K562 (cell line): ENCODE measurements around the gene UGT1A5. TPM values are rescaled to one million over a fixed set of nuclear protein-coding genes. Genes with fewer than 3 reads are reported as not detected.

Experiments
- ATAC-seq: fragments of 200-7000 bp; cut with Tn5 transposase; 3 replicates; pipeline ENCODE4 v1.9.1; 2020; ENCODE audit warnings: moderate library complexity
- BruUV-seq: library from RNA; stranded (reverse); fragments of 400-500 nt; replicated peaks from 2 replicates; lab custom pipeline; 2021; lab: Mats Ljungman, UMichigan
- CTCF ChIA-PET: fragments of 300-600 bp; formaldehyde crosslinking; extraction: SDS; loops from one replicate; lab custom pipeline; 2021; ENCODE audit warnings: low intra/inter-chr PET ratio; lab: Yijun Ruan, JAX
- POLR2A ChIA-PET: fragments of 300-600, 350-650 bp; sonication (Branson Sonifier 250); formaldehyde crosslinking; extraction: SDS; loops from one replicate; lab custom pipeline; 2021; ENCODE audit warnings: antibody characterized with exemption, inconsistent platforms; lab: Yijun Ruan, JAX
- DNase-seq, 4 experiments: peaks; one replicate each; pipeline versions ENCODE4 v3.0.0 to v3.0.0-alpha.2; 2011 to 2018; ENCODE audit warnings: low spot score in 3 of 4, mixed read lengths in 3 of 4; ENCODE audit errors: extremely low read depth in 1 of 4
- FAIRE-seq: peaks from 2 replicates; lab custom pipeline; 2011; peaks lifted over from hg19 to GRCh38; lab: Jason Lieb, UNC
- H2AFZ ChIP-seq: 2 replicates; pipeline ENCODE4 v1.6.0; 2011; ENCODE audit warnings: low read depth, low read length, control low read depth, inconsistent platforms
- H3K27ac ChIP-seq: fragments of 200-600 bp; 3 replicates; pipeline ENCODE4 v1.8.0; 2011; ENCODE audit warnings: low read depth, mild to moderate bottlenecking, control low read depth, inconsistent platforms, low read length, moderate library complexity, mixed read lengths; ENCODE audit errors: extremely low read depth
- H3K27me3 ChIP-seq, 2 experiments: fragments of 300-600 bp in 1 of 2; 2 replicates in 1 of 2; 3 replicates in 1 of 2; pipeline versions ENCODE4 v1.6.0 to v1.8.0; 2011; ENCODE audit warnings: inconsistent platforms in 2 of 2, low read length in 2 of 2, mild to moderate bottlenecking in 1 of 2, mixed read lengths in 1 of 2, moderate library complexity in 1 of 2; ENCODE audit not compliant: control insufficient read depth in 2 of 2, insufficient read depth in 2 of 2
- H3K36me3 ChIP-seq: fragments of 300-600 bp; 3 replicates; pipeline ENCODE4 v1.8.0; 2011; ENCODE audit warnings: mild to moderate bottlenecking, low read length, inconsistent platforms; ENCODE audit not compliant: control insufficient read depth, insufficient read depth
- H3K4me1 ChIP-seq, 2 experiments: fragments of 200-600 bp in 1 of 2; replicated peaks in 1 of 2; 2 replicates in 1 of 2; 3 replicates in 1 of 2; pipeline versions ENCODE4 v1.5.1 to v1.8.0; 2011; ENCODE audit warnings: inconsistent platforms in 2 of 2, low read length in 2 of 2, mild to moderate bottlenecking in 1 of 2, mixed read lengths in 1 of 2, moderate library complexity in 1 of 2; ENCODE audit not compliant: control insufficient read depth in 2 of 2, insufficient read depth in 2 of 2
- H3K4me2 ChIP-seq: 2 replicates; pipeline ENCODE4 v1.6.1; 2011; ENCODE audit warnings: low read length, control low read depth, inconsistent platforms, mixed read lengths; ENCODE audit not compliant: insufficient read depth
- H3K4me3 ChIP-seq: fragments of 200-600 bp; sonication (generic), shearing (Covaris generic); 2 replicates; pipeline ENCODE4 v1.5.1; 2016; ENCODE audit warnings: control low read depth, inconsistent platforms
- H3K79me2 ChIP-seq: fragments of 200-600 bp; 3 replicates; pipeline ENCODE4 v1.8.0; 2011; ENCODE audit warnings: low read length, inconsistent platforms; ENCODE audit not compliant: control insufficient read depth, insufficient read depth
- H3K9ac ChIP-seq, 2 experiments: 2 replicates each; pipeline versions ENCODE4 v1.6.0 to v1.6.1; 2011; ENCODE audit warnings: low read depth in 2 of 2, low read length in 2 of 2, control low read depth in 1 of 2, inconsistent platforms in 1 of 2, mild to moderate bottlenecking in 1 of 2, mixed read lengths in 1 of 2; ENCODE audit not compliant: insufficient read depth in 1 of 2
- H3K9me1 ChIP-seq: one replicate; pipeline ENCODE4 v1.6.0; 2011; ENCODE audit warnings: inconsistent platforms, mild to moderate bottlenecking, low read length, moderate library complexity; ENCODE audit not compliant: control insufficient read depth, insufficient read depth
- H3K9me3 ChIP-seq: replicated peaks from 2 replicates; pipeline ENCODE4 v1.5.1; 2011; ENCODE audit warnings: low read depth, low read length, inconsistent platforms; ENCODE audit not compliant: control insufficient read depth, insufficient read depth
- H4K20me1 ChIP-seq: replicated peaks from 2 replicates; pipeline ENCODE4 v1.6.1; 2011; ENCODE audit warnings: low read length, inconsistent platforms, mixed read lengths; ENCODE audit not compliant: control insufficient read depth, insufficient read depth
- CHD2 ChIP-seq: IDR thresholded peaks from 2 replicates; pipeline ENCODE4 v1.6.1; 2011; ENCODE audit warnings: low read depth, low read length
- DMBX1 ChIP-seq: fragments of 250-450 bp; sonication (Bioruptor Pico); IDR thresholded peaks from 2 replicates; pipeline ENCODE4 v1.8.0; 2022; ENCODE audit warnings: inconsistent platforms, mild to moderate bottlenecking, moderate library complexity, borderline replicate concordance
- ELF4 ChIP-seq: fragments of 450-650 bp; formaldehyde crosslinking; IDR thresholded peaks from 2 replicates; pipeline ENCODE4 v1.4.0; 2022; ENCODE audit warnings: missing genetic modification characterization
- HDAC6 ChIP-seq: IDR thresholded peaks from 2 replicates; pipeline ENCODE4 v1.6.1; 2012; ENCODE audit warnings: low read depth, mild to moderate bottlenecking, control low read depth, inconsistent platforms, low read length, moderate library complexity
- HDGF ChIP-seq: fragments of 450-650 bp; IDR thresholded peaks from 2 replicates; pipeline ENCODE4 v1.6.1; 2016
- HNRNPUL1 ChIP-seq: fragments of 200-400 bp; formaldehyde crosslinking; IDR thresholded peaks from 2 replicates; pipeline ENCODE4 v1.6.1; 2017; ENCODE audit warnings: low read length
- POLR2AphosphoS5 ChIP-seq: IDR thresholded peaks from 2 replicates; pipeline ENCODE4 v1.6.1; 2011; ENCODE audit warnings: mild to moderate bottlenecking, low read depth, low read length, moderate library complexity; ENCODE audit not compliant: control insufficient read depth, insufficient read depth
- RFX5 ChIP-seq: IDR thresholded peaks from 2 replicates; pipeline ENCODE4 v1.6.1; 2011; ENCODE audit warnings: low read depth, mild to moderate bottlenecking, improper control_type of control experiment, low read length
- TFAM ChIP-seq: fragments of 250-450 bp; sonication (Bioruptor Pico); conservative IDR thresholded peaks from 2 replicates; pipeline ENCODE4 v1.5.0; 2021; ENCODE audit warnings: mild to moderate bottlenecking, moderate library complexity
- ZNF444 ChIP-seq: fragments of 250-450 bp; sonication (Bioruptor Pico); IDR thresholded peaks from 2 replicates; pipeline ENCODE4 v1.4.0; 2020; ENCODE audit warnings: mild to moderate bottlenecking, moderate library complexity
- ZNF717 ChIP-seq: fragments of 250-450 bp; sonication (Bioruptor Pico); IDR thresholded peaks from 2 replicates; pipeline ENCODE4 v1.5.0; 2021
- WGBS: fragments of 100-300 bp; shearing (Covaris generic); methylation state at CpG from one replicate; pipeline ENCODE4 v1.1.6; 2016; ENCODE audit warnings: low coverage, mixed read lengths; ENCODE audit not compliant: insufficient coverage; ENCODE audit errors: missing lambda C conversion rate; 5-methylcytosine and 5-hydroxymethylcytosine counted together
- in situ Hi-C: fragments of 300-500 bp; cut with MboI; formaldehyde crosslinking; loops from 4 replicates; pipeline ENCODE4 v1.15.0; 2018; ENCODE audit warnings: inconsistent platforms, mixed read lengths
- intact Hi-C: fragments of 100-400 bp; cut with micrococcal nuclease; formaldehyde crosslinking; loops from 2 replicates; pipeline ENCODE4 v1.14.2; 2022
- polyA plus RNA-seq, 8 experiments: library from polyadenylated mRNA; depleted of rRNA in 4 of 8; stranded (reverse) in 5 of 8; unstranded in 3 of 8; fragments of >200 nt; fragmentation: Nextera tagmentation in 2 of 8; fragmentation: Illumina TruSeq in 1 of 8; extraction: Ambion mirVana in 2 of 8; extraction: Trizol in 1 of 8; gene quantifications; 2 replicates each; pipeline versions ENCODE4 v1.2.1 to v1.2.3, GENCODE V29; 2011 to 2014; ENCODE audit warnings: inconsistent platforms in 1 of 8, missing spikeins in 1 of 8
- total RNA-seq, 7 experiments: library from RNA; depleted of rRNA in 6 of 7; stranded (reverse); fragments of >200 nt in 6 of 7; fragmentation: Illumina TruSeq in 2 of 7; extraction: Trizol in 2 of 7; gene quantifications; 2 replicates each; pipeline versions ENCODE4 v1.2.1 to v1.2.3, GENCODE V29; 2011 to 2021; ENCODE audit warnings: low replicate concordance in 1 of 7
- TF ChIP-seq, protein P1 (sequence below): fragments of 250-450 bp; sonication (Bioruptor Pico); IDR thresholded peaks from 2 replicates; pipeline ENCODE4 v1.8.0; 2021; ENCODE audit warnings: moderate library complexity, mild to moderate bottlenecking, inconsistent platforms
- TF ChIP-seq, protein P2 (sequence below): fragments of 450-650 bp; IDR thresholded peaks from 2 replicates; pipeline ENCODE4 v1.6.1; 2016; ENCODE audit warnings: borderline replicate concordance
- TF ChIP-seq, protein P3 (sequence below): fragments of 250-450 bp; sonication (Bioruptor Pico); IDR thresholded peaks from 2 replicates; pipeline ENCODE4 v1.5.0; 2021; ENCODE audit warnings: mild to moderate bottlenecking, borderline replicate concordance
- TF ChIP-seq, protein P4 (sequence below): fragments of 450-650 bp; IDR thresholded peaks from 2 replicates; pipeline ENCODE4 v1.7.0; 2016; ENCODE audit warnings: borderline replicate concordance
- TF ChIP-seq, protein P5 (sequence below): fragments of 450-650 bp; formaldehyde crosslinking; IDR thresholded peaks from 2 replicates; pipeline ENCODE4 v1.4.0; 2020; ENCODE audit warnings: mild to moderate bottlenecking, mixed read lengths

The UGT1A5 gene
- total and polyA plus RNA-seq, 9 of the 15 experiments (the other 6 are each of a cell fraction or from before 2014, with no cell fraction given): not detected

DNA sequence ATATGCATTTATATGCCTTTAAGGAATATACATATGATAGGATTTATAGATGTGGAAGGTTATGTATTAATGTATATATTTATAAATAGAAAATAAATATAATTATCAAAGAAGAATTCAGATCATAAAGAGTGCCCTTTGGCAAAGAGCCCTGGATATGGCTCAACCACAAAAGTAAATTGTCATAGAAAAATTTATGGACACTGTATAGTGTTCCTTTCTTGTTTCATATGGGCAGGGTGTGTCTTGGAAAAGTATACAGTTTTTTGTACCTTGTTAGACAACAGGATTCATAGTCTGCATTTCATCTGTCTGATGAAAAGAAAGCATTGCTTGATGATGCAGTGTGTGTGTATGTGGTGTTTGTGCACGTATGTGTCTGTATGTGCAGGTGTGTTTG, 28.1 kb upstream of the UGT1A5 start:
- H3K36me3 ChIP-seq: no peaks in the 10 kb centered on the region
- TF ChIP-seq, protein P1, sequence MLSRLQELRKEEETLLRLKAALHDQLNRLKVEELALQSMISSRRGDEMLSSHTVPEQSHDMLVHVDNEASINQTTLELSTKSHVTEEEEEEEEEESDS (CRISPR knock-in tag): no peak
- TF ChIP-seq DMBX1 (no peak), TFAM (no peak), ELF4 (no peak), RFX5 (no peak), HDAC6 (no peak), ZNF717 (CRISPR knock-in tag) (no peak), POLR2AphosphoS5 (no peak), HDGF (no peak), HNRNPUL1 (no peak), ZNF444 (CRISPR knock-in tag) (no peak), CHD2 (no peak)
- TF ChIP-seq, protein P2, sequence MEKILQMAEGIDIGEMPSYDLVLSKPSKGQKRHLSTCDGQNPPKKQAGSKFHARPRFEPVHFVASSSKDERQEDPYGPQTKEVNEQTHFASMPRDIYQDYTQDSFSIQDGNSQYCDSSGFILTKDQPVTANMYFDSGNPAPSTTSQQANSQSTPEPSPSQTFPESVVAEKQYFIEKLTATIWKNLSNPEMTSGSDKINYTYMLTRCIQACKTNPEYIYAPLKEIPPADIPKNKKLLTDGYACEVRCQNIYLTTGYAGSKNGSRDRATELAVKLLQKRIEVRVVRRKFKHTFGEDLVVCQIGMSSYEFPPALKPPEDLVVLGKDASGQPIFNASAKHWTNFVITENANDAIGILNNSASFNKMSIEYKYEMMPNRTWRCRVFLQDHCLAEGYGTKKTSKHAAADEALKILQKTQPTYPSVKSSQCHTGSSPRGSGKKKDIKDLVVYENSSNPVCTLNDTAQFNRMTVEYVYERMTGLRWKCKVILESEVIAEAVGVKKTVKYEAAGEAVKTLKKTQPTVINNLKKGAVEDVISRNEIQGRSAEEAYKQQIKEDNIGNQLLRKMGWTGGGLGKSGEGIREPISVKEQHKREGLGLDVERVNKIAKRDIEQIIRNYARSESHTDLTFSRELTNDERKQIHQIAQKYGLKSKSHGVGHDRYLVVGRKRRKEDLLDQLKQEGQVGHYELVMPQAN: no peak
- TF ChIP-seq, protein P3, sequence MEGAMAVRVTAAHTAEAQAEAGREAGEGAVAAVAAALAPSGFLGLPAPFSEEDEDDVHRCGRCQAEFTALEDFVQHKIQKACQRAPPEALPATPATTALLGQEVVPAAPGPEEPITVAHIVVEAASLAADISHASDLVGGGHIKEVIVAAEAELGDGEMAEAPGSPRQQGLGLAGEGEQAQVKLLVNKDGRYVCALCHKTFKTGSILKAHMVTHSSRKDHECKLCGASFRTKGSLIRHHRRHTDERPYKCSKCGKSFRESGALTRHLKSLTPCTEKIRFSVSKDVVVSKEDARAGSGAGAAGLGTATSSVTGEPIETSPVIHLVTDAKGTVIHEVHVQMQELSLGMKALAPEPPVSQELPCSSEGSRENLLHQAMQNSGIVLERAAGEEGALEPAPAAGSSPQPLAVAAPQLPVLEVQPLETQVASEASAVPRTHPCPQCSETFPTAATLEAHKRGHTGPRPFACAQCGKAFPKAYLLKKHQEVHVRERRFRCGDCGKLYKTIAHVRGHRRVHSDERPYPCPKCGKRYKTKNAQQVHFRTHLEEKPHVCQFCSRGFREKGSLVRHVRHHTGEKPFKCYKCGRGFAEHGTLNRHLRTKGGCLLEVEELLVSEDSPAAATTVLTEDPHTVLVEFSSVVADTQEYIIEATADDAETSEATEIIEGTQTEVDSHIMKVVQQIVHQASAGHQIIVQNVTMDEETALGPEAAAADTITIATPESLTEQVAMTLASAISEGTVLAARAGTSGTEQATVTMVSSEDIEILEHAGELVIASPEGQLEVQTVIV (CRISPR knock-in tag): no peak
- TF ChIP-seq, protein P4, sequence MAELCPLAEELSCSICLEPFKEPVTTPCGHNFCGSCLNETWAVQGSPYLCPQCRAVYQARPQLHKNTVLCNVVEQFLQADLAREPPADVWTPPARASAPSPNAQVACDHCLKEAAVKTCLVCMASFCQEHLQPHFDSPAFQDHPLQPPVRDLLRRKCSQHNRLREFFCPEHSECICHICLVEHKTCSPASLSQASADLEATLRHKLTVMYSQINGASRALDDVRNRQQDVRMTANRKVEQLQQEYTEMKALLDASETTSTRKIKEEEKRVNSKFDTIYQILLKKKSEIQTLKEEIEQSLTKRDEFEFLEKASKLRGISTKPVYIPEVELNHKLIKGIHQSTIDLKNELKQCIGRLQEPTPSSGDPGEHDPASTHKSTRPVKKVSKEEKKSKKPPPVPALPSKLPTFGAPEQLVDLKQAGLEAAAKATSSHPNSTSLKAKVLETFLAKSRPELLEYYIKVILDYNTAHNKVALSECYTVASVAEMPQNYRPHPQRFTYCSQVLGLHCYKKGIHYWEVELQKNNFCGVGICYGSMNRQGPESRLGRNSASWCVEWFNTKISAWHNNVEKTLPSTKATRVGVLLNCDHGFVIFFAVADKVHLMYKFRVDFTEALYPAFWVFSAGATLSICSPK: no peak
- TF ChIP-seq, protein P5, sequence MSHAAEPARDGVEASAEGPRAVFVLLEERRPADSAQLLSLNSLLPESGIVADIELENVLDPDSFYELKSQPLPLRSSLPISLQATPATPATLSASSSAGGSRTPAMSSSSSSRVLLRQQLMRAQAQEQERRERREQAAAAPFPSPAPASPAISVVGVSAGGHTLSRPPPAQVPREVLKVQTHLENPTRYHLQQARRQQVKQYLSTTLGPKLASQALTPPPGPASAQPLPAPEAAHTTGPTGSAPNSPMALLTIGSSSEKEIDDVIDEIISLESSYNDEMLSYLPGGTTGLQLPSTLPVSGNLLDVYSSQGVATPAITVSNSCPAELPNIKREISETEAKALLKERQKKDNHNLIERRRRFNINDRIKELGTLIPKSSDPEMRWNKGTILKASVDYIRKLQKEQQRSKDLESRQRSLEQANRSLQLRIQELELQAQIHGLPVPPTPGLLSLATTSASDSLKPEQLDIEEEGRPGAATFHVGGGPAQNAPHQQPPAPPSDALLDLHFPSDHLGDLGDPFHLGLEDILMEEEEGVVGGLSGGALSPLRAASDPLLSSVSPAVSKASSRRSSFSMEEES (CRISPR knock-in tag): no peak
- TF ChIP-seq, all 486 proteins: peak for 0
- ChIA-PET CTCF (no interaction called here), POLR2A (no interaction called here)
- no peak overlapping the region for H3K4me3 ChIP-seq
- H3K4me1 ChIP-seq: no peaks in the 10 kb centered on the region
- no peaks in the 10 kb centered on the region for H3K9me1 ChIP-seq
- no peaks in the 10 kb centered on the region; a peak in 1 of 5 replicates for H3K27me3 ChIP-seq
- no peak for ATAC-seq
- no TSS peak for BruUV-seq
- H3K9me3 ChIP-seq: no peaks in the 10 kb centered on the region
- DNase-seq: no peak
- in situ Hi-C loops (no loop called here), intact Hi-C loops (no loop called here)
- no peak overlapping the region for H3K4me2 ChIP-seq
- no peak overlapping the region for H3K27ac ChIP-seq
- no peak overlapping the region for H2AFZ ChIP-seq
- 0% methylated on average over 1 of the region's 1 CpG for WGBS
- FAIRE-seq: no peak
- no peaks in the 10 kb centered on the region; the same call in 1 of the 2 replicates for H4K20me1 ChIP-seq
- no peaks in the 10 kb centered on the region for H3K79me2 ChIP-seq
- H3K9ac ChIP-seq: no peak overlapping the region
